Measurements from ENCODE around the gene EVA1C.

- TF ChIP-seq CTCF (IDR thresholded peaks at IDR 0.05; ENCODE audit: poor library complexity, severe bottlenecking) (no peak), EZH2 (IDR thresholded peaks at IDR 0.05; ENCODE audit: borderline replicate concordance, insufficient read depth, low read length, poor library complexity, severe bottlenecking) (no peak), EP300 (conservative IDR thresholded peaks at IDR 0.05; ENCODE audit: poor library complexity, severe bottlenecking) (no peak), POLR2AphosphoS5 (IDR thresholded peaks at IDR 0.05) (no peak), TAF1 (IDR thresholded peaks at IDR 0.05; ENCODE audit: low read depth) (no peak), REST (IDR thresholded peaks at IDR 0.05; ENCODE audit: borderline replicate concordance) (no peak)
These were observed 25.2 kb downstream of the EVA1C start for GRCh38 chr21:32437729-32438128.
